ENCODE results near the gene RAPGEF4.
A peak's percentile ranks its signal among the peaks of the same experiment; 100 is the strongest.

RAPGEF4 gene

DNA sequence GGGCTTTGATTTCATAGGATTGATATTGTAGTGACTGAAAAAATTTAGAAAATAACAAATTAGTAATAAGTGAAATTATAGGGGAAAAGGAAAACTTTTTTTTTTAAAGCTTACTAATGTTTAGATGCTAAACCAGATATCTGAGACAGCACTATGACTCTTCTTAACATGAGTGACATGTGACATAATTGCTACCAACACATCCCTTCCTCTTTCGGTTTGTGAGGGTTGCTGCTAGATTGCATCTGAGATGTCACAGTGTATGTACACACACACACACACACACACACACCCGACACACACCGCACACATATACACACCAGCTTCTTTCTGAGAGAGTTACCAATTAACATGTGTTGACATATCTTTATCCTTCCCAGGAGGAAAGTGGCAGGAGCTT is 18.0 kb downstream of the RAPGEF4 start:
- no peak overlapping the region for H3K4me3 ChIP-seq (ENCODE audit: low read length)
- DNase-seq (ENCODE audit: low read depth) = no peak
- no peaks in the 10 kb centered on the region for H3K4me1 ChIP-seq (ENCODE audit: control insufficient read depth, insufficient read depth, low read length)
- no peaks in the 10 kb centered on the region for H3K9me3 ChIP-seq (ENCODE audit: control insufficient read depth, low read length)
- no peak overlapping the region for H3K9ac ChIP-seq (ENCODE audit: low read length)
- H3K36me3 ChIP-seq (ENCODE audit: control insufficient read depth, insufficient read depth, low read length, severe bottlenecking) = no peaks in the 10 kb centered on the region
- H3K27me3 ChIP-seq (replicated peaks; ENCODE audit: control insufficient read depth, insufficient read depth, low read length) = peaks cover 10% of the 10 kb centered on the region

DNA sequence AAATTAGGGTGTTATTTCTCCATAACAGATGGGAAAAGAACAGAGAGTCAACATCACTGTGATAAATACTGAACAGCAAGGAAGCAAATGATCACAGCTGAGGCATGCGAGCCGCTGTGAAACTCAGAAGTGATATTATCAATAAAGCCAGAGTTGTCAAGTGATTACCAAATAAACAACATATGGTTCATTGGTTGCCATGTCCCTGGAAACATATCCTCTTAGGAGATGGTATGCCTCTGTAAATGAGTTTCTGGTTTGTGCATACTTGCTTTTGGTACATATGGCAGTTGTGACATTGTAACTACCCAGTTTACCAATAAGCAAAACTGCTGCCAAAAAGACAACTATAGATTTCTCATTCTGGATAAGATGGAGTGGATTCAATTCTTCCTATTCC is 23.8 kb downstream of the RAPGEF4 start:
- H3K4me3 ChIP-seq (ENCODE audit: low read length) = no peak overlapping the region
- peaks cover 10% of the 10 kb centered on the region for H3K27me3 ChIP-seq (replicated peaks; ENCODE audit: control insufficient read depth, insufficient read depth, low read length)
- no peak for DNase-seq (ENCODE audit: low read depth)
- H3K4me1 ChIP-seq (ENCODE audit: control insufficient read depth, insufficient read depth, low read length) = no peaks in the 10 kb centered on the region
- H3K36me3 ChIP-seq (ENCODE audit: control insufficient read depth, insufficient read depth, low read length, severe bottlenecking) = no peaks in the 10 kb centered on the region
- no peak overlapping the region for H3K9ac ChIP-seq (ENCODE audit: low read length)
- H3K9me3 ChIP-seq (ENCODE audit: control insufficient read depth, low read length) = peaks cover 13% of the 10 kb centered on the region

DNA sequence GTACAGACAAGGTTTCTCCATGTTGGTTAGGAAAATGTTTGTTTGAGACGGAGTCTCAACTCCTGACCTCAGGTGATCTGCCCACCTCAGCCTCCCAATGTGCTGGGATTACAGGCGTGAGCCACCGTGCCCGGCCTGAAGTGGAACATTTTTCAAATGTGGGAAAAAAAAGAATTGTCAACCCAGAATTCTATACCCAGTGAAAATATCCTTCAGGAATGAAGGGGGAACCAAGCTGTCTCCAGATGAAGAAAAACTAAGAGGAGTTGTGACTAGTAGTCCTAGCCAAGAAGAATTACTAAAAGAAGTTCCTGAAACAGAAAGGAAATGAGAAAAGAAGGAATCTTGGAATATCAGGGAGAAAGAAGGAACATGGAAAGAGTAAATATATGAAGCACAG is 25.7 kb downstream of the RAPGEF4 start:
- no peak overlapping the region for H3K4me3 ChIP-seq (ENCODE audit: low read length)
- no peak for DNase-seq (ENCODE audit: low read depth)

DNA sequence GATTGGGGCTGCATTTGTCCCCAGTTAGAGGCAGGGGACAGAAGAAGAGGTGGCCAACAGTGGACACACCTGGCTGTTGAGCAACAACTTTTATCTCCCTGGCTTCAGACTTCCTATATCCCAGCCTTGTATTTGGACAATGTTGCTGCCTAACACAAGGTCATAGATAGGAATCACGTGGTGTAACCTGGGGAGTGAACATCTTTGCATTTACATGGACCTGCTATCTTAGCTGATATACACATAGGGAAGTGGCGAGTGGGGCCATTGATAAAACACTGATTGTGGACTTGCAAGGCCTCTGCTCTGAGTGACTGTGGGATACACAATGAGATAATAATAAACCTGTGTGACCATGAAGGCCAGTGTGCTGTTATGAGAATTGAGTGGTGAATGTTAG is 26.9 kb downstream of the RAPGEF4 start:
- H3K36me3 ChIP-seq (ENCODE audit: control insufficient read depth, insufficient read depth, low read length, severe bottlenecking) = no peaks in the 10 kb centered on the region
- no peak overlapping the region for H3K4me3 ChIP-seq (ENCODE audit: low read length)
- H3K4me1 ChIP-seq (ENCODE audit: control insufficient read depth, insufficient read depth, low read length) = no peaks in the 10 kb centered on the region
- H3K27me3 ChIP-seq (replicated peaks; ENCODE audit: control insufficient read depth, insufficient read depth, low read length) = peaks cover 3% of the 10 kb centered on the region
- no peak overlapping the region for H3K9ac ChIP-seq (ENCODE audit: low read length)
- no peak for DNase-seq (ENCODE audit: low read depth)
- peaks cover 13% of the 10 kb centered on the region for H3K9me3 ChIP-seq (ENCODE audit: control insufficient read depth, low read length)

More for the DNA sequence above, 25.7 kb downstream of the RAPGEF4 start:
- Histone ChIP-seq H3K9me3 (ENCODE audit: control insufficient read depth, low read length) (peaks cover 13% of the 10 kb centered on the region), H3K36me3 (ENCODE audit: control insufficient read depth, insufficient read depth, low read length, severe bottlenecking) (no peaks in the 10 kb centered on the region), H3K9ac (ENCODE audit: low read length) (no peak overlapping the region), H3K27me3 (replicated peaks; ENCODE audit: control insufficient read depth, insufficient read depth, low read length) (peaks cover 7% of the 10 kb centered on the region), H3K4me1 (ENCODE audit: control insufficient read depth, insufficient read depth, low read length) (no peaks in the 10 kb centered on the region)

DNA sequence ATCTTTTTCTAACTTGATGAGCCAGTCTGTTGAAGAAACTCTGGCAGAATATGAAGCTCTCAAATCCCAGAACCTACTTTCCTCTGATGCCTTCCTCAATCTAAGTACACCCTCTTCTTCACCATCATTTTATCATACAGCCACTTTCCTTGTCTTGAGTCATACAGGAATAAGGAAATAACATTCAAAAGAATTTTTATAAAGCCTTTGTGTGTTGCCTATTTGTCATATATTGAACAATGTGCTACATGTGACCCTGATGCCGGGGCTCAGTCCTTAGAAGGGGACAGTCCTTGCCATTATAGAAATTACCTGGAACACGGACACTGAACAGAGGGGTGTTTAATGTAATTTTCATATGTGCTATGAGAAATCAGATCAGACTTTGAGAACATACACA is 27.4 kb downstream of the RAPGEF4 start:
- no peak for DNase-seq (ENCODE audit: low read depth)
- Histone ChIP-seq H3K9me3 (ENCODE audit: control insufficient read depth, low read length) (peaks cover 13% of the 10 kb centered on the region), H3K36me3 (ENCODE audit: control insufficient read depth, insufficient read depth, low read length, severe bottlenecking) (no peaks in the 10 kb centered on the region), H3K4me1 (ENCODE audit: control insufficient read depth, insufficient read depth, low read length) (no peaks in the 10 kb centered on the region), H3K9ac (ENCODE audit: low read length) (no peak overlapping the region), H3K27me3 (replicated peaks; ENCODE audit: control insufficient read depth, insufficient read depth, low read length) (peaks cover 3% of the 10 kb centered on the region), H3K4me3 (ENCODE audit: low read length) (no peak overlapping the region)

DNA sequence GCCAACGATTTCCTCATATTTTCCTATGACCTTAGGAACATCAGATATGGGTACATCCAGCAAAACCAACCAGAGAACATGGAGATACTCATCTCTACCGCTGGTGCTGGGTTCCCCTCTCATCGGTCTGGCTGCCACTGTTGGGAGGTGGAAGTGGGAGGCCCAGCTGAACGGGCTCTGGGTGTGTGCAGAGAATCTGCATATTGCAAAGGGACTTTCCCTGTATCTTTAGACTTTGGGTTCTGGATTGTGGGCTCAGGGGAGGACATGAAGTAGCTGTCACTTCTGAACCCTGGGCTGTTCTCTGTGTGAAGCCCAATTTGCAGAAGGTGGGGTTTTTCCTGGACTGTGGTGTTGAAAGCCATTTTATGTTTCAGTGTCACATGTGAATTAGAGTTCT is 30.0 kb downstream of the RAPGEF4 start:
- H3K36me3 ChIP-seq (ENCODE audit: control insufficient read depth, insufficient read depth, low read length, severe bottlenecking) = no peaks in the 10 kb centered on the region
- no peaks in the 10 kb centered on the region for H3K27me3 ChIP-seq (replicated peaks; ENCODE audit: control insufficient read depth, insufficient read depth, low read length)
- no peak overlapping the region for H3K9ac ChIP-seq (ENCODE audit: low read length)
- peaks cover 13% of the 10 kb centered on the region for H3K9me3 ChIP-seq (ENCODE audit: control insufficient read depth, low read length)
- no peaks in the 10 kb centered on the region for H3K4me1 ChIP-seq (ENCODE audit: control insufficient read depth, insufficient read depth, low read length)
- no peak overlapping the region for H3K4me3 ChIP-seq (ENCODE audit: low read length)
- DNase-seq (ENCODE audit: low read depth) = no peak

DNA sequence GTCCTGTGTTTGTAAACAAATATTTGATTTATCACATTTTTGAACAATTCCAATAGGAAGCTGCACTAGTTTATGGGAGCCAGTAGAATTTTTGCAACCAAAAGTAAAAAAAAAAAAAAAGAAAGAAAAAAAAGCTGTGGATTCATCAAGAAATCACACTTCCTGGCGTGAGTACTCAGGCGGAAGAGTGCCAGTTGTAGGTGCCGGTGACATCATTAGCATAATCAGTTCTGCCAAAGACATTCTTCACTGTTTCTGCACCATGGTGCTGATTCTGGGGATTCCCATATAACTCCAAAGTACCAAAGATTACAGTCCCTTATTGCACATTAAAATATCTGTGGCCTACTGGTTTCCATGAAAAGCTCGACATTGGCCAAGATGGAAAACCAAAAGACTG is 32.8 kb downstream of the RAPGEF4 start:
- Histone ChIP-seq H3K4me1 (ENCODE audit: control insufficient read depth, insufficient read depth, low read length) (peaks cover 5% of the 10 kb centered on the region), H3K9me3 (ENCODE audit: control insufficient read depth, low read length) (no peaks in the 10 kb centered on the region), H3K9ac (ENCODE audit: low read length) (no peak overlapping the region), H3K27me3 (replicated peaks; ENCODE audit: control insufficient read depth, insufficient read depth, low read length) (no peaks in the 10 kb centered on the region), H3K4me3 (ENCODE audit: low read length) (no peak overlapping the region), H3K36me3 (ENCODE audit: control insufficient read depth, insufficient read depth, low read length, severe bottlenecking) (no peaks in the 10 kb centered on the region)
- DNase-seq (ENCODE audit: low read depth) = no peak

DNA sequence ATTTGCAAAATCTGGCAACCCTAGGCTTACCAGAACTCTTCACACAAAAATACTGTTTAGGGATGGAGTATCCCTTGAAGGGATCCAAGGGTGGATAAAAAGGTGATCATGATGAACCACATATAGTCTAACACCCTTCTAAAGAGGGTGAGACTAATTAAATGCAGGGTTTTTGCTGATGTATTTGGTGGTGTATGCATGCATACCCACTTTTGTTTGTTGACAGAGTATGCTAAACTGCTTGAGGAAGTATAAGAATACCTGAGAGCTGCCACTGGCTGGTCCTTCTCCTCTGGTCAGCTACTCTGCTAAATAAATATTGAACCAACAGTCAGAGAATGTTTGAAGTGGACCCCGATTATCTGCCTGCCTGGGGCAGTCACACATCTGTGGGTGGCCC is 34.2 kb downstream of the RAPGEF4 start:
- Histone ChIP-seq H3K9ac (ENCODE audit: low read length) (no peak overlapping the region), H3K36me3 (ENCODE audit: control insufficient read depth, insufficient read depth, low read length, severe bottlenecking) (no peaks in the 10 kb centered on the region), H3K9me3 (ENCODE audit: control insufficient read depth, low read length) (no peaks in the 10 kb centered on the region), H3K4me1 (ENCODE audit: control insufficient read depth, insufficient read depth, low read length) (peaks cover 15% of the 10 kb centered on the region), H3K27me3 (replicated peaks; ENCODE audit: control insufficient read depth, insufficient read depth, low read length) (no peaks in the 10 kb centered on the region), H3K4me3 (ENCODE audit: low read length) (no peak overlapping the region)
- no peak for DNase-seq (ENCODE audit: low read depth)

DNA sequence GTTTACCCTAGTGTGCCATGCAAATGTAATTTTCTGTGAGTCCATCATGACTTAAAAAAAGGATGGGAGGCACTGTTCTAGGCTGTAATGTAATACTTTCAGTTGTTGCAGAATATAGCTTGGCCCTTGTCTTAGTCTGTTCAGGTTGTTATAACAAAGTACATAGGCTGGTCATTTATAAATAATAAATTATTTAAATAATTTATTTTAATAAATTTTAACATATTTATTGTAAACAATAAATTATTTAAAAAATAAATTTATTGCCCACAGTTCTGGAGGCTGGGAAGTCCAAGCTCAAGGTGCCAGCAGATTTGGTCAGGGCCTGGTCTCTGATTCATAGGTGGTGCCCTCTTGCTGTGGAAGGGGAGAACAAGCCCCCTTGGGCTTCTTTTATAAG is 35.2 kb downstream of the RAPGEF4 start:
- Histone ChIP-seq H3K4me1 (ENCODE audit: control insufficient read depth, insufficient read depth, low read length) (peaks cover 17% of the 10 kb centered on the region), H3K9ac (ENCODE audit: low read length) (no peak overlapping the region)

DNA sequence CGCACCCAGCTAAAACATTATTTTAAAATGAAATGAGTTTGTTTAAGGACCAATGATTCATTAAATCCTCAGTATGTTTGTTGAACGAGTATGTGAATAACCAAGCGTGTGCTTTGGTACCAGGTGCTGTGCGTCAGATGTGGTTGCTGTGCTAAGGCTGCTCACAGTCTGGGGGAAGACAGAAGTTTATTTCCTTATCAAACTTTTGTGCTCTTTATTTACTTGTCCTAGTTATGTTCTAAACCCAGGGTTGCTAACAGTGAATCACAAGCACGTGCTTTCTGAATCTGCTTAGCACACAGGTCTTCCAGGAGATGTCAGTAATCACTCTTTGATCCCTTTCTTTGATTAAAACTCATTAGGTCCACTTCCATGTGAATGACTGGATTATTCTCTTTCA is 37.0 kb downstream of the RAPGEF4 start:
- H3K4me1 ChIP-seq (ENCODE audit: control insufficient read depth, insufficient read depth, low read length) = peaks cover 17% of the 10 kb centered on the region
- no peaks in the 10 kb centered on the region for H3K27me3 ChIP-seq (replicated peaks; ENCODE audit: control insufficient read depth, insufficient read depth, low read length)
- no peak overlapping the region for H3K4me3 ChIP-seq (ENCODE audit: low read length)
- H3K9me3 ChIP-seq (ENCODE audit: control insufficient read depth, low read length) = no peaks in the 10 kb centered on the region
- no peak overlapping the region for H3K9ac ChIP-seq (ENCODE audit: low read length)
- H3K36me3 ChIP-seq (ENCODE audit: control insufficient read depth, insufficient read depth, low read length, severe bottlenecking) = no peaks in the 10 kb centered on the region
- no peak for DNase-seq (ENCODE audit: low read depth)

More for the DNA sequence above, 35.2 kb downstream of the RAPGEF4 start:
- Histone ChIP-seq H3K36me3 (ENCODE audit: control insufficient read depth, insufficient read depth, low read length, severe bottlenecking) (no peaks in the 10 kb centered on the region), H3K27me3 (replicated peaks; ENCODE audit: control insufficient read depth, insufficient read depth, low read length) (no peaks in the 10 kb centered on the region), H3K9me3 (ENCODE audit: control insufficient read depth, low read length) (no peaks in the 10 kb centered on the region), H3K4me3 (ENCODE audit: low read length) (no peak overlapping the region)
- no peak for DNase-seq (ENCODE audit: low read depth)

DNA sequence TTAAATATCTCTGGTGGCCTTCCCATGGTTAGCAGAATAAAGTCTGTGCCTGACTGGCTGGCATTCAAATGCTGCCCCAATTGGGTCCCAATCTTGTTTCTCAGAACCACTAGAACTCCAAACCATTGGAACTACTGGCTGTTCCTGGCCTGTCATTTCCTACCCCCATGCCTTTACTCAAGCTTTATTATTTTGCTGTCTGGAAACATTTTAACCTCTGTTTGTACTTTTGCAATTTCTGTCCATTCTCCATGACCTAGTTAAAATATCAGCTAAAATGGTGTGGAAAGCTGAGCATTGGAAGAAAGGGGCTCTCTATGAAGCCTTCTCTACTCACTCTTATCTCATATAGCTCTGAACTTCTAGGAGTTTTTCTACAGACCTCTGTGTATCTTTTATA is 38.7 kb downstream of the RAPGEF4 start:
- Histone ChIP-seq H3K9me3 (ENCODE audit: control insufficient read depth, low read length) (no peaks in the 10 kb centered on the region), H3K27me3 (replicated peaks; ENCODE audit: control insufficient read depth, insufficient read depth, low read length) (no peaks in the 10 kb centered on the region)
- no peak for DNase-seq (ENCODE audit: low read depth)

DNA sequence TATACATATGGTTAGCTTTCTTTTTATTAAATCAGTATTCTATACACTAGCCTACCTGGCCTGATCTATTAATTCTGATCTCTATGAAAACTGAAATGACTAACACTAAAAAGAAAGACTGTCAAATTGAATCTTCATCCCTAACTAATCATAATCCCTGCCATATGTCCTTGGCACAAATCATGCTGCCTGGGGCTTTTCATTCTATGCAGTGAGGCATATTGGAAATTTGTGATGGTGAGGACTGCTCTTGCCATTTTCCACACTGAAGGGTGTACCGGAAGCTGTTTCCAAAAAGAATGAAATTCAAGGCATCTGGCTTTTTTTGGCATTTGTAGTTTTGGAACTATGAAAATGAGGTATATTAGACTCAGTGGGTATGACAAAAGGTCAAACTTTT is 39.7 kb downstream of the RAPGEF4 start:
- no peak for DNase-seq (ENCODE audit: low read depth)
- Histone ChIP-seq H3K9ac (ENCODE audit: low read length) (no peak overlapping the region), H3K27me3 (replicated peaks; ENCODE audit: control insufficient read depth, insufficient read depth, low read length) (no peaks in the 10 kb centered on the region), H3K4me3 (ENCODE audit: low read length) (no peak overlapping the region), H3K9me3 (ENCODE audit: control insufficient read depth, low read length) (no peaks in the 10 kb centered on the region), H3K4me1 (ENCODE audit: control insufficient read depth, insufficient read depth, low read length) (peaks cover 17% of the 10 kb centered on the region), H3K36me3 (ENCODE audit: control insufficient read depth, insufficient read depth, low read length, severe bottlenecking) (no peaks in the 10 kb centered on the region)

More for the DNA sequence above, 38.7 kb downstream of the RAPGEF4 start:
- Histone ChIP-seq H3K36me3 (ENCODE audit: control insufficient read depth, insufficient read depth, low read length, severe bottlenecking) (no peaks in the 10 kb centered on the region), H3K4me1 (ENCODE audit: control insufficient read depth, insufficient read depth, low read length) (peaks cover 17% of the 10 kb centered on the region), H3K4me3 (ENCODE audit: low read length) (peak overlapping the region; percentile 19), H3K9ac (ENCODE audit: low read length) (no peak overlapping the region)
